ENCODE measurements around the gene TCF3. TPM values are rescaled to one million over a fixed set of nuclear protein-coding genes. Genes with fewer than 3 reads are reported as not detected.

The TCF3 gene
- total and polyA plus RNA-seq, 2 donors (not counting 1 experiment from before 2014, with no cell fraction given), result 39.3 to 54.7 TPM

DNA sequence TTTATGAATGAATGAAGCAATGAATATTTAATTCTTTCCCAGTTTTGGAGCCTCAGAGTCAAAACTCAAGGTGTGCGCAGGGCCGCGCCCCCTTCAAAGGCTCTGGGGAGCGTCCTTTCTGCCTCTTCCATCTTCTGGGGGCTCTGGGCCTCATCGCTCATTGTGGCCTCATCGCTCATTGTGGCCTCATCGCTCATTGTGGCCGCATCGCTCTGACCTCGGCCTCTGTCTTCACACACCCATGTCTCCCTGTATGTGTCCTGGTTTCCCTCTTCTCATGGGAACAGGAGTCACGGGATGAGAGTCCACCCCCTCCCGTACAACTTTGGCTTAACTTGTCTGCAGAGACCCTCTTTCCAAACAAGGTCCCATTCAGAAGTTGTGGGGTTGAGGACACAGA is 81.1 kb downstream of the TCF3 start:
- no peaks in the 10 kb centered on the region for H4K20me1 ChIP-seq (ENCODE audit: control insufficient read depth, extremely low read depth, insufficient read depth, low read length)
- H3K4me3 ChIP-seq (replicated peaks in 1 of 4; ENCODE audit: control extremely low read depth in 1 of 4, insufficient read depth in 1 of 4, low read depth in 3 of 4, low read length in 4 of 4), result no peak overlapping the region
- no peak overlapping the region for H3K9ac ChIP-seq (ENCODE audit: insufficient read depth, low read length)
- no peak overlapping the region for H3K4me2 ChIP-seq (ENCODE audit: extremely low read depth, insufficient read depth, low read length)
- peaks cover 5% of the 10 kb centered on the region for H3K79me2 ChIP-seq (ENCODE audit: control insufficient read depth, insufficient read depth, low read length)
- H3K4me1 ChIP-seq (ENCODE audit: control insufficient read depth, extremely low read depth, insufficient read depth, low read length), result no peaks in the 10 kb centered on the region
- TF ChIP-seq, protein P1, sequence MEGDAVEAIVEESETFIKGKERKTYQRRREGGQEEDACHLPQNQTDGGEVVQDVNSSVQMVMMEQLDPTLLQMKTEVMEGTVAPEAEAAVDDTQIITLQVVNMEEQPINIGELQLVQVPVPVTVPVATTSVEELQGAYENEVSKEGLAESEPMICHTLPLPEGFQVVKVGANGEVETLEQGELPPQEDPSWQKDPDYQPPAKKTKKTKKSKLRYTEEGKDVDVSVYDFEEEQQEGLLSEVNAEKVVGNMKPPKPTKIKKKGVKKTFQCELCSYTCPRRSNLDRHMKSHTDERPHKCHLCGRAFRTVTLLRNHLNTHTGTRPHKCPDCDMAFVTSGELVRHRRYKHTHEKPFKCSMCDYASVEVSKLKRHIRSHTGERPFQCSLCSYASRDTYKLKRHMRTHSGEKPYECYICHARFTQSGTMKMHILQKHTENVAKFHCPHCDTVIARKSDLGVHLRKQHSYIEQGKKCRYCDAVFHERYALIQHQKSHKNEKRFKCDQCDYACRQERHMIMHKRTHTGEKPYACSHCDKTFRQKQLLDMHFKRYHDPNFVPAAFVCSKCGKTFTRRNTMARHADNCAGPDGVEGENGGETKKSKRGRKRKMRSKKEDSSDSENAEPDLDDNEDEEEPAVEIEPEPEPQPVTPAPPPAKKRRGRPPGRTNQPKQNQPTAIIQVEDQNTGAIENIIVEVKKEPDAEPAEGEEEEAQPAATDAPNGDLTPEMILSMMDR (conservative IDR thresholded peaks at IDR 0.05 in 1 of 2, IDR thresholded peaks at IDR 0.05 in 1 of 2; ENCODE audit: low read depth in 1 of 2, low read length in 2 of 2), result no peak
- no peak for TF ChIP-seq EZH2 (IDR thresholded peaks at IDR 0.05; ENCODE audit: low read length, missing control alignments)
- H2AFZ ChIP-seq (ENCODE audit: low read length), result no peak overlapping the region
- H3K27me3 ChIP-seq (ENCODE audit: control insufficient read depth, insufficient read depth, low read length), result no peaks in the 10 kb centered on the region
- H3K27ac ChIP-seq (ENCODE audit: insufficient read depth, low read length), result no peak overlapping the region
- no peaks in the 10 kb centered on the region for H3K36me3 ChIP-seq (ENCODE audit: control insufficient read depth, insufficient read depth, low read length)
- no peaks in the 10 kb centered on the region for H3K9me3 ChIP-seq (ENCODE audit: control insufficient read depth, insufficient read depth, low read depth, low read length)
- DNase-seq (ENCODE audit: low read depth in 2 of 2), result no peak

DNA sequence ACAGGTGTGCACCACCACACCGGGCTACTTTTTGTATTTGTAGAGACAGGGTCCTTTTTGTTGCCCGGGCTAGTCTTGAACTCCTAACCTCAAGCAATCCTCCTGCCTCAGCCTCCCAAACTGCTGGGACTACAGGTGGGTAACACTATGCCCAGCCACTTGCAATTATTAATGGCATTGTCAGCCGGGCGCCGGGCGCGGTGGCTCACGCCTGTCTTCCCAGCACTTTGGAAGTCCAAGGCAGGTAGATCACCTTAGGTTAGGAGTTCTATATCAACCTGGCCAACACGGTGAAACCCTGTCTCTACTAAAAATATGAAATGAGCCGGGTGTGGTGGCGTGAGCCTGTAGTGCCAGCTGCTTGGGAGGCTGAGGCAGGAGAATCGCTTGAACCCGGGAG is 81.6 kb downstream of the TCF3 start:
- Histone ChIP-seq H4K20me1 (ENCODE audit: control insufficient read depth, extremely low read depth, insufficient read depth, low read length) (no peaks in the 10 kb centered on the region), H3K79me2 (ENCODE audit: control insufficient read depth, insufficient read depth, low read length) (peaks cover 10% of the 10 kb centered on the region), H3K9ac (ENCODE audit: insufficient read depth, low read length) (no peak overlapping the region), H2AFZ (ENCODE audit: low read length) (no peak overlapping the region), H3K27ac (ENCODE audit: insufficient read depth, low read length) (no peak overlapping the region), H3K4me3 (replicated peaks in 1 of 4; ENCODE audit: control extremely low read depth in 1 of 4, insufficient read depth in 1 of 4, low read depth in 3 of 4, low read length in 4 of 4) (no peak overlapping the region), H3K27me3 (ENCODE audit: control insufficient read depth, insufficient read depth, low read length) (no peaks in the 10 kb centered on the region), H3K9me3 (ENCODE audit: control insufficient read depth, insufficient read depth, low read depth, low read length) (no peaks in the 10 kb centered on the region), H3K4me1 (ENCODE audit: control insufficient read depth, extremely low read depth, insufficient read depth, low read length) (peaks cover 3% of the 10 kb centered on the region), H3K4me2 (ENCODE audit: extremely low read depth, insufficient read depth, low read length) (no peak overlapping the region), H3K36me3 (ENCODE audit: control insufficient read depth, insufficient read depth, low read length) (no peaks in the 10 kb centered on the region)
- no peak for DNase-seq (ENCODE audit: low read depth in 2 of 2)
- TF ChIP-seq EZH2 (IDR thresholded peaks at IDR 0.05; ENCODE audit: low read length, missing control alignments), result no peak
- TF ChIP-seq, protein P1 (conservative IDR thresholded peaks at IDR 0.05 in 1 of 2, IDR thresholded peaks at IDR 0.05 in 1 of 2; ENCODE audit: low read depth in 1 of 2, low read length in 2 of 2), result no peak

DNA sequence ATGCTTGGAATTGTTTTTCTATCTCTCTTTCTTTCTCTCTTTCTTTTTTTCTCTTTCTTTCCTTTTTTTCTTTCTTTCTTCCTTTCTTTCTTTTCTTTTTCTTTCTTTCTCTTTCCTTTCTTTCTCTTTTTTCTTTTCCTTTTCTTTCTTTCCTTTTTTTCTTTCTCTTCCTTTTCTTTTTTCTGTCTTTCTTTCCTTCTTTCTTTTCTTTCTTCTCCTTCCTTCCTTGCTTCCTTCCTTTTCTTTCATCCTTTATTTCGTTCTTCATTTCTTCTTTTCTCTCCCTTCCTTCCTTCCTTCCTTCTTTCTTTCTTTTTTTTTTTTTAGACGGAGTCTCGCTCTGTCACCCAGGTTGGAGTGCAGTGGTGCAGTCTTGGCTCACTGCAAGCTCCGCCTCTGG is 82.4 kb downstream of the TCF3 start:
- Histone ChIP-seq H3K4me3 (replicated peaks in 1 of 4; ENCODE audit: control extremely low read depth in 1 of 4, insufficient read depth in 1 of 4, low read depth in 3 of 4, low read length in 4 of 4) (no peak overlapping the region), H3K4me2 (ENCODE audit: extremely low read depth, insufficient read depth, low read length) (no peak overlapping the region), H3K36me3 (ENCODE audit: control insufficient read depth, insufficient read depth, low read length) (no peaks in the 10 kb centered on the region), H3K9me3 (ENCODE audit: control insufficient read depth, insufficient read depth, low read depth, low read length) (no peaks in the 10 kb centered on the region), H4K20me1 (ENCODE audit: control insufficient read depth, extremely low read depth, insufficient read depth, low read length) (no peaks in the 10 kb centered on the region), H3K27me3 (ENCODE audit: control insufficient read depth, insufficient read depth, low read length) (no peaks in the 10 kb centered on the region), H2AFZ (ENCODE audit: low read length) (no peak overlapping the region), H3K79me2 (ENCODE audit: control insufficient read depth, insufficient read depth, low read length) (peaks cover 19% of the 10 kb centered on the region), H3K27ac (ENCODE audit: insufficient read depth, low read length) (no peak overlapping the region), H3K9ac (ENCODE audit: insufficient read depth, low read length) (no peak overlapping the region), H3K4me1 (ENCODE audit: control insufficient read depth, extremely low read depth, insufficient read depth, low read length) (peaks cover 7% of the 10 kb centered on the region)
- TF ChIP-seq, protein P1 (conservative IDR thresholded peaks at IDR 0.05 in 1 of 2, IDR thresholded peaks at IDR 0.05 in 1 of 2; ENCODE audit: low read depth in 1 of 2, low read length in 2 of 2), result no peak
- no peak for TF ChIP-seq EZH2 (IDR thresholded peaks at IDR 0.05; ENCODE audit: low read length, missing control alignments)
- no peak for DNase-seq (ENCODE audit: low read depth in 2 of 2)
